H54 (cell line): ENCODE data around the gene PIK3R1.

ENCODE experiments used
- DNase-seq: peaks from one replicate; pipeline ENCODE4 v3.0.0; 2011; ENCODE audit warnings: low spot score, mixed read lengths; ENCODE audit not compliant: insufficient read length
- FAIRE-seq: peaks from 3 replicates; lab custom pipeline; 2011; peaks lifted over from hg19 to GRCh38; lab: Jason Lieb, UNC
- POLR2A ChIP-seq: IDR thresholded peaks from 2 replicates; pipeline ENCODE4 v1.6.1; 2011; ENCODE audit warnings: low read depth, mild to moderate bottlenecking, low read length

Gene PIK3R1

DNA sequence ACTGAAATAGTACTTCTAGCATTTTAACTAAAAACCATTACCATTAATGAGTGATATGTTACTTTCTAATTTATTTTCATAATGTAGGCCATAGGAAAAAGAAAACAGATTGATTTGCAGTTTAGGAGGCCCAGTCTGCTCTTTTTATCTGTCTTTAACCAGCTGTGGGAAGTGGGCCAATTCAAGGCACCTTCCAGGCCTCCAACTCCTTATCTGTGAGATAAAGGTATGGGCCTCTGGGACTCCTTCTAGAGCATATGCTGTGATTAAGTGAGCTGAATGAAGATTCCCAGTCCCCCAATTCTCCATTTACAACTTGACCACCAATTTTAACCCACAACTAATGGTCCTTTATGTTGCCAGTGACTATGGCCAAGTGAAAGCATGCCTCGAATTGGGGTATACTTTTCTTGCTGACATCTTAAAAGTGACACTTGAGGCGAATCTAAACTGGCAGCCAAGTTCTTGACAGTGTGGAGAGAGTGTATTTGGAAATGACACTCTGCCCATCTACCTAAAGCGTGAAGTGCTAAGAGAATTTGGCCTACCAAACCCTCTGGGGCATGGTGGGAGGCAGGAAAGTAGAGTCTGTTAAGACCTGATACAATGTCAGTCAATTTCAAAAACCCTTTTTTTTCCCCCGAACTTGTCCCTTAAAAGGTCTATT is 88.3 kb downstream of the PIK3R1 start:
- DNase-seq, result no peak
- no peak for FAIRE-seq
- no peak for TF ChIP-seq POLR2A

DNA sequence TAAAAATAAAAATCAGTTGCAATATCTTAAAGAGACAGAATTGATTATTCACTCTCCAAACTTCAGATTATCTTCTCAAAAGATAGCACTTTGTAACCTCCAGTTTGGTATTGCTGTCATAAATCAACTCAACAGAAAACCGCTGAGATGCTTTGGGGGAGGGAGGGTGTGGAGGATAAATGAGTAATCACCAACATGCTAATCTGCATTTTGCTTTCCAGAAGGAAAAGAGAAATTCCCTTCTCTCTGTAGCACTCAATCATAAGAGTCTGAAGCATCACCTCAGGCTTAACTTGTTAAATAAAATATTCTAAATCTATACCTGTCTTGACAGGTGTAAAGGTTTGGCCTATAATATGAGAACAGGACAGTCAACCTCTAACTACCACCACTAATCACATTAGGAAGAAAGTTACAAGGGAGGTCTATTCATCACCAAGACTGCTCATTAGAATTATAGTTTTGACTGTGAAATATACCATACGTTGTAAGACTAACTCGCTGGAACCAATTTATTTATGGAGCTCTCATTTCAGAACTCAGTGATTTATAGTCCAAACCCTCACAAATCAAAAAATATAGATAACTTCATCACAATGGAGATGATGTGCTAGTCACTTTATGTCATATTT is 89.0 kb downstream of the PIK3R1 start:
- no peak for FAIRE-seq
- TF ChIP-seq POLR2A, result no peak
- DNase-seq, result no peak

GRCh38 chr5:68305223-68305870 is 89.8 kb downstream of the PIK3R1 start:
- no peak for FAIRE-seq
- no peak for TF ChIP-seq POLR2A
- DNase-seq, result no peak

DNA sequence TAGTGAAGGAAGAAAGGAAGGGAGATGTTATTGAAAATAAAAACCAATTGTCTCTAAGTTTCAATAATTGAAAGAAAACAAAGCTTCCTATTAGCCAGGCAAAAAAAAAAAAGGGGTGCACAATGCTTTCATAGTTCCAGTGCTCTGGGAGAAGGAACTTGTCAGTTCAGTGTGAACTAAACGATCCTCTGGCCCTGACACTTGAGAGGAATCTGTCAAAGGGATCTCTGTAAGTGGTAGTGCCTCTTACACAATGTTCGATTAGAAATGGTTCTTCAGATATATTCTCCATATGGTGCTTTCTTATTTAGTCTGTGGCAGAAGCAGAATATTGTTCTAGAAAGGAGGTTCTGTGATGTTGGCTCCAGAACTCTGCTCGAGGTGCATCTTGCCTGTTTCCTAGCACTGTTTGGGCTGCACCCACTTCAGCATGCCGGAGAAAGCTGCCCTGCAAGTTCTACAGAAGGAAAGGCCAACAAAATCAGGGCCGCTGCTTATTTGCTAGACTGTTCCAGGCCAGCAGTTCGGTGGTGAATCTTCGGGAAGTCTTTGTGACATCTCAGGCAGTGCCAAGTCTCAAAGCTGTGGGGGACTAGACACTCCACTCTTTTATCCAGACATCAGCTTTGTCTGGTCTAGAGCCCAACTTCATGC is 90.9 kb downstream of the PIK3R1 start:
- no peak for DNase-seq
- no peak for FAIRE-seq
- no peak for TF ChIP-seq POLR2A

GRCh38 chr5:68313336-68313735 is 97.8 kb downstream of the PIK3R1 start:
- FAIRE-seq, result no peak

GRCh38 chr5:68314465-68314864 is 98.9 kb downstream of the PIK3R1 start:
- no peak for DNase-seq
- TF ChIP-seq POLR2A, result no peak
- FAIRE-seq, result no peak

More at GRCh38 chr5:68313336-68313735, 97.8 kb downstream of the PIK3R1 start:
- no peak for DNase-seq
- TF ChIP-seq POLR2A, result no peak

- no peak for FAIRE-seq
- TF ChIP-seq POLR2A, result no peak
- no peak for DNase-seq
Measured at GRCh38 chr5:68315679-68316271, 100.2 kb downstream of the PIK3R1 start.

DNA sequence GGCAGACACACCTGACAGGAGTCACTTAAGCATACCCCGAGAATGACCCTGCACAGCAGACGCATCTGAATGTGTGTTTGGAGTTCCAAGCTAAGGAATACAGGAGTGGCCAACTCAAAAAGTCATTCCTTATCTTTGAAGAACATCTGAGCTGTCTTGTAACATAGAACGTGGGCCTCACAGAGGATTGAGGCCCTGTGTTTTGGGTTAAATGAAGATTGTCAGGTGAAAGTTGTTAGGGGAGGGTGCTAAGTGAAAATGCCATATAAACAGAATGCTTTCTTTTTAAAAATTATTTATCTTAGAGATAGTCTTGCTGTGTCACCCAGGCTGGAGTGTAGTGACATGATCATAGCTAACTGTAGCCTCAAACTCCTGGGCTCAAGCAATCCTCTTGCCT is 100.9 kb downstream of the PIK3R1 start:
- FAIRE-seq (no peak), DNase-seq (no peak)
- TF ChIP-seq POLR2A, result no peak

- FAIRE-seq, result no peak
- TF ChIP-seq POLR2A, result no peak
Measured at GRCh38 chr5:68317646-68318045, 102.1 kb downstream of the PIK3R1 start.

DNA sequence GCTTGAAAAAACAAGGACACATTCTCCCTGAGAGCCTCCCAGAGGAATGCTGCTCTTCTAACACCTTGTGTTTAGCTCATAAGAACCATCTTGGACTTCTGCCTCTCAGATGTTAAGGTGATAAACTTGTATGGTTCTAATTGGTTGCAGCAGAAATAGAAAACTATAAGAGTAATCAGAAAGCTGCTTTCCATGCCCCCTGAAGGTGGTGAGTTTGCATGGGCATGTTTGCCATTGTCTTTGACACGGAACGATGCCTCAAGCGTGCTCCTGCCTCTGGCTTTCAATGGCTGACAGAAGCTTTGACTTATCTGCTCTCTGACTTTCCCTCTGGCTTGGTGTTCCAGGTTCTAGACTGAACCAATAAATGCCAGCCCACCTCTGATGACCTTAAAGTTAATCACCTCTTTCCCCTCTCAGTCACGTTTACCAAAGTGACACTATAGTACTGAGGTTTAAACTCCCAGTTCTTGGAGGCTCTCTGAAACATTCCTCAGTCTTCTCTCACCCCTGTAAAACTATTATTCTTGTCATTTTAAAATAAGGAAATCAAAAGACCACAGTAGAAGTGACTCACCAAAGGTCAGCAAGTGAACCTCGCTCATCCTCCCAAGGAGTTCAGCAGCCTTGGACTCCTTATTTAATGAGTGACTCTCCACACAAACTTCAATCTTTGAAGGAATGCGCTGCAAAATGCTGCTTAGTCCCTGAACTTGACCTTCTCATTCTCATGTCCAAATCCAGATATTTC is 103.6 kb downstream of the PIK3R1 start:
- DNase-seq, result no peak
- no peak for FAIRE-seq
- no peak for TF ChIP-seq POLR2A

More at GRCh38 chr5:68317646-68318045, 102.1 kb downstream of the PIK3R1 start:
- no peak for DNase-seq

DNA sequence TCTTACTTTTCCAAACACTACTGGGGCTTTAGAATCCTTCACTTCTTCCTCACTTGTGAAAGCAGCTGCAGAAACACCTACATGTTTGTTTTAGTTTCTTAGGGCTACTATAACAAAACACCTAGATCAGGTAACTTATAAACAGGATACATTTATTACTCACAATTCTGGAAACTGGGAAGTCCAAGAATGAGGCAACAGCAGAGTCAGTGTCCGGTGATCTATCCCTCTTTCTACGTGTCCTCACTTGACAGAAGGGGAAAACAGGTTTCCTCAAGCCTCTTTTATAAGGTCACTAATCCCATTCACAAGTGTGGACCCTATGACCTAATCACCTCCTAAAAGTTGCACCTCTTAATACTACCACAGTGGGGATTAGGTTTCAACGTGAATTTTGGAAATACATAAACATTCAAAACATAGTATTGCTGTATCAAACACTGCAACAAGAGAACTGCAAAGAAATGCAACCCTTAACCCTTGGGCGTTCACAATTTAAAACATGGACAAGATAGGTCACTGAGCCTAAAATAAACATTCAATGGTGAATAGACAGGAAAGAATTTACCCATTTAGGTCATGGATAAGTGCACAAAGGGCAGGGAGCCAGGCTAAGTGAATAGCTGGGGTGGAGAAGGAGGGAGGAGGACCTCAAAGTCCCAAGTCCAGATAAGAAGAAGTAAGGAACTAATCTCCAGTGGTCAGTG is 104.3 kb downstream of the PIK3R1 start:
- FAIRE-seq, result no peak
- TF ChIP-seq POLR2A, result no peak
- no peak for DNase-seq

GRCh38 chr5:68320413-68320986 is 104.9 kb downstream of the PIK3R1 start:
- no peak for TF ChIP-seq POLR2A
- FAIRE-seq (no peak), DNase-seq (no peak)
